Ectodermal cell (in vitro differentiated cells): ENCODE results near the gene JMJD7.

Experiments used
- H3K27ac ChIP-seq: 2 replicates; pipeline ENCODE4 v1.7.0; 2013; ENCODE audit warnings: mild to moderate bottlenecking, low read depth, low read length; ENCODE audit not compliant: insufficient read depth, poor library complexity, severe bottlenecking
- H3K27me3 ChIP-seq: 2 replicates; pipeline ENCODE4 v1.7.0; 2013; ENCODE audit warnings: mild to moderate bottlenecking, low read length; ENCODE audit not compliant: insufficient read depth, control insufficient read depth, poor library complexity, severe bottlenecking
- H3K36me3 ChIP-seq: one replicate; pipeline ENCODE4 v1.7.0; 2013; ENCODE audit warnings: low read length; ENCODE audit not compliant: control insufficient read depth, insufficient read depth
- H3K4me1 ChIP-seq: one replicate; pipeline ENCODE4 v1.7.0; 2013; ENCODE audit warnings: low read length; ENCODE audit not compliant: control insufficient read depth, insufficient read depth
- H3K4me3 ChIP-seq: 2 replicates; pipeline ENCODE4 v1.7.0; 2013; ENCODE audit warnings: low read depth, low read length, control low read depth; ENCODE audit not compliant: insufficient read depth
- H3K9me3 ChIP-seq: 2 replicates; pipeline ENCODE4 v1.7.0; 2013; ENCODE audit warnings: mild to moderate bottlenecking, low read length, moderate library complexity; ENCODE audit not compliant: control insufficient read depth
- WGBS, 2 experiments: methylation state at CpG; one replicate each; pipeline ENCODE4 v1.1.7; 2013; ENCODE audit warnings: missing lambda C conversion rate in 2 of 2; 5-methylcytosine and 5-hydroxymethylcytosine counted together

The JMJD7 gene

GRCh38 chr15:41881086-41881485 lies 53.2 kb downstream of the JMJD7 start:
- WGBS, 2 experiments, result 88% methylated on average over 8 of the region's 8 CpGs
- Histone ChIP-seq H3K9me3 (no peaks in the 10 kb centered on the region), H3K4me3 (no peak overlapping the region), H3K27ac (no peak overlapping the region), H3K27me3 (peaks cover 41% of the 10 kb centered on the region), H3K4me1 (no peaks in the 10 kb centered on the region), H3K36me3 (no peaks in the 10 kb centered on the region)

- Histone ChIP-seq H3K27ac (no peak overlapping the region), H3K4me3 (no peak overlapping the region), H3K9me3 (no peaks in the 10 kb centered on the region), H3K36me3 (no peaks in the 10 kb centered on the region), H3K27me3 (peaks cover 41% of the 10 kb centered on the region), H3K4me1 (no peaks in the 10 kb centered on the region)
- WGBS, 2 experiments, result 45 to 46% methylated on average over 10 of the region's 10 CpGs
Observed at GRCh38 chr15:41881550-41881919, 53.6 kb downstream of the JMJD7 start.

- Histone ChIP-seq H3K27me3 (peaks cover 41% of the 10 kb centered on the region), H3K4me1 (no peaks in the 10 kb centered on the region), H3K4me3 (peak overlapping the region; percentile 22), H3K27ac (no peak overlapping the region), H3K9me3 (no peaks in the 10 kb centered on the region), H3K36me3 (no peaks in the 10 kb centered on the region)
- 4% methylated on average over 72 to 79 of the region's 81 CpGs for WGBS, 2 experiments
Observed at GRCh38 chr15:41881920-41882688, 54.2 kb downstream of the JMJD7 start.

- no peak overlapping the region for H3K27ac ChIP-seq
- H3K27me3 ChIP-seq, result peaks cover 41% of the 10 kb centered on the region
- H3K4me3 ChIP-seq, result peak overlapping the region; percentile 22
- 60 to 61% methylated on average over 14 of the region's 14 CpGs for WGBS, 2 experiments
- no peaks in the 10 kb centered on the region for H3K9me3 ChIP-seq
- no peaks in the 10 kb centered on the region for H3K36me3 ChIP-seq
- H3K4me1 ChIP-seq, result peaks cover 5% of the 10 kb centered on the region
Observed at GRCh38 chr15:41882689-41883483, 55.0 kb downstream of the JMJD7 start.

- Histone ChIP-seq H3K9me3 (no peaks in the 10 kb centered on the region), H3K27ac (no peak overlapping the region), H3K4me1 (peaks cover 5% of the 10 kb centered on the region), H3K27me3 (peaks cover 41% of the 10 kb centered on the region), H3K4me3 (no peak overlapping the region), H3K36me3 (no peaks in the 10 kb centered on the region)
- 89 to 96% methylated on average over 2 of the region's 2 CpGs for WGBS, 2 experiments
Observed at GRCh38 chr15:41883484-41883825, 55.6 kb downstream of the JMJD7 start.

- Histone ChIP-seq H3K9me3 (no peaks in the 10 kb centered on the region), H3K27me3 (peaks cover 41% of the 10 kb centered on the region), H3K27ac (no peak overlapping the region), H3K4me3 (no peak overlapping the region), H3K36me3 (no peaks in the 10 kb centered on the region), H3K4me1 (peaks cover 5% of the 10 kb centered on the region)
- WGBS, 2 experiments, result 85% methylated on average over 7 of the region's 7 CpGs
Observed at GRCh38 chr15:41884458-41884857, 56.6 kb downstream of the JMJD7 start.

GRCh38 chr15:41885321-41885720 lies 57.4 kb downstream of the JMJD7 start:
- peaks cover 33% of the 10 kb centered on the region for H3K27me3 ChIP-seq
- no peak overlapping the region for H3K4me3 ChIP-seq
- no peak overlapping the region for H3K27ac ChIP-seq
- peaks cover 5% of the 10 kb centered on the region for H3K4me1 ChIP-seq
- no peaks in the 10 kb centered on the region for H3K36me3 ChIP-seq
- H3K9me3 ChIP-seq, result no peaks in the 10 kb centered on the region

GRCh38 chr15:41885841-41886240 lies 57.9 kb downstream of the JMJD7 start:
- H3K36me3 ChIP-seq, result no peaks in the 10 kb centered on the region
- H3K27ac ChIP-seq, result no peak overlapping the region
- peaks cover 28% of the 10 kb centered on the region for H3K27me3 ChIP-seq
- WGBS, 2 experiments, result 94% methylated on average over 14 of the region's 14 CpGs
- no peak overlapping the region for H3K4me3 ChIP-seq
- no peaks in the 10 kb centered on the region for H3K9me3 ChIP-seq
- H3K4me1 ChIP-seq, result peaks cover 9% of the 10 kb centered on the region

- H3K27me3 ChIP-seq, result peaks cover 19% of the 10 kb centered on the region
- H3K27ac ChIP-seq, result no peak overlapping the region
- H3K4me1 ChIP-seq, result peaks cover 17% of the 10 kb centered on the region
- H3K4me3 ChIP-seq, result no peak overlapping the region
- WGBS, 2 experiments, result 77 to 82% methylated on average over 7 of the region's 7 CpGs
- H3K36me3 ChIP-seq, result no peaks in the 10 kb centered on the region
- no peaks in the 10 kb centered on the region for H3K9me3 ChIP-seq
Observed at GRCh38 chr15:41886741-41887140, 58.8 kb downstream of the JMJD7 start.

- Histone ChIP-seq H3K4me3 (no peak overlapping the region), H3K27ac (no peak overlapping the region), H3K36me3 (no peaks in the 10 kb centered on the region), H3K27me3 (peaks cover 15% of the 10 kb centered on the region), H3K4me1 (peaks cover 19% of the 10 kb centered on the region), H3K9me3 (no peaks in the 10 kb centered on the region)
- 94% methylated on average over 10 of the region's 10 CpGs for WGBS, 2 experiments
Observed at GRCh38 chr15:41887161-41887560, 59.3 kb downstream of the JMJD7 start.
